NCI-H2081 (cell line): ENCODE results near the gene LAMA2.
A peak's percentile ranks its signal among the peaks of the same experiment; 100 is the strongest.

Source experiments
- DNase-seq, 2 experiments: peaks; one replicate each; lab custom pipeline; 2025; lab: John Stamatoyannopoulos, UW

The LAMA2 gene

GRCh38 chr6:128914051-128914450 lies 31.1 kb downstream of the LAMA2 start:
- DNase-seq, result no peak

GRCh38 chr6:128918886-128919285 lies 35.9 kb downstream of the LAMA2 start:
- DNase-seq, result no peak

- DNase-seq, result no peak
Observed at GRCh38 chr6:128919412-128920180, 36.7 kb downstream of the LAMA2 start.

- DNase-seq, result no peak
Observed at GRCh38 chr6:128925765-128926164, 42.8 kb downstream of the LAMA2 start.

GRCh38 chr6:128929869-128930268 lies 46.9 kb downstream of the LAMA2 start:
- no peak for DNase-seq

GRCh38 chr6:128930321-128930720 lies 47.4 kb downstream of the LAMA2 start:
- DNase-seq, result no peak

GRCh38 chr6:128932061-128932460 lies 49.1 kb downstream of the LAMA2 start:
- no peak for DNase-seq

GRCh38 chr6:128950864-128951263 lies 67.9 kb downstream of the LAMA2 start:
- no peak for DNase-seq

- DNase-seq, result no peak
Observed at GRCh38 chr6:128952902-128953301, 70.0 kb downstream of the LAMA2 start.

- no peak for DNase-seq
Observed at GRCh38 chr6:128954308-128955043, 71.5 kb downstream of the LAMA2 start.

- DNase-seq, result no peak
Observed at GRCh38 chr6:128963561-128963960, 80.6 kb downstream of the LAMA2 start.

- DNase-seq, result peak in 1 of 2 experiments; percentile 37
Observed at GRCh38 chr6:128964233-128964755, 81.4 kb downstream of the LAMA2 start.

- DNase-seq, result no peak
Observed at GRCh38 chr6:128964771-128965170, 81.8 kb downstream of the LAMA2 start.

- DNase-seq, result no peak
Observed at GRCh38 chr6:128966934-128967333, 84.0 kb downstream of the LAMA2 start.

GRCh38 chr6:128979071-128979470 lies 96.1 kb downstream of the LAMA2 start:
- no peak for DNase-seq

GRCh38 chr6:128981716-128982115 lies 98.8 kb downstream of the LAMA2 start:
- DNase-seq, result no peak

GRCh38 chr6:128990360-128990759 lies 107.4 kb downstream of the LAMA2 start:
- DNase-seq, result no peak

GRCh38 chr6:128990915-128991314 lies 108.0 kb downstream of the LAMA2 start:
- no peak for DNase-seq

- no peak for DNase-seq
Observed at GRCh38 chr6:128993166-128993565, 110.2 kb downstream of the LAMA2 start.

- no peak for DNase-seq
Observed at GRCh38 chr6:128997880-128998279, 114.9 kb downstream of the LAMA2 start.

GRCh38 chr6:129006724-129007514 lies 124.0 kb downstream of the LAMA2 start:
- DNase-seq, result no peak

- no peak for DNase-seq
Observed at GRCh38 chr6:129007701-129008373, 124.9 kb downstream of the LAMA2 start.
